HCT116 (cell line): ENCODE measurements around the gene PSMB9. TPM values are rescaled to one million over a fixed set of nuclear protein-coding genes. Genes with fewer than 3 reads are reported as not detected.

Source experiments
- ATAC-seq: fragments of 200-7000 bp; cut with Tn5 transposase; 2 replicates; pipeline ENCODE4 v1.9.1; 2020; ENCODE audit warnings: mild to moderate bottlenecking, moderate library complexity
- BruUV-seq: library from RNA; stranded (reverse); fragments of 400-500 nt; replicated peaks from 2 replicates; lab custom pipeline; 2021; lab: Mats Ljungman, UMichigan
- CTCF ChIA-PET: fragments of 300-600 bp; sonication (Branson Sonifier 250); formaldehyde crosslinking; loops from one replicate; lab custom pipeline; 2021; ENCODE audit warnings: antibody characterized with exemption; lab: Charles Lee
- POLR2A ChIA-PET: fragments of 300-600, 350-600 bp; sonication (Branson Sonifier 250); formaldehyde crosslinking; loops from one replicate; lab custom pipeline; 2021; ENCODE audit warnings: antibody characterized with exemption; lab: Charles Lee
- RAD21 ChIA-PET, 2 experiments: fragments of 300-600 bp; sonication (Branson Sonifier 250); formaldehyde crosslinking; loops; one replicate each; lab custom pipeline; 2023; ENCODE audit warnings: low total read pairs in 2 of 2; ENCODE audit not compliant: uncharacterized antibody in 2 of 2, unreplicated experiment in 2 of 2, low non-redundant PET in 1 of 2; lab: Charles Lee
- DNase-seq: peaks from one replicate; pipeline ENCODE4 v3.0.0-alpha.2; 2010; ENCODE audit warnings: low read depth, low spot score
- H2AFZ ChIP-seq: fragments of 200-600 bp; shearing (Covaris generic), sonication (generic); 2 replicates; pipeline ENCODE4 v1.6.1; 2017; ENCODE audit warnings: low read depth, mixed run types, mixed read lengths, antibody characterized with exemption, low read length; ENCODE audit not compliant: poor library complexity, severe bottlenecking
- H3K27ac ChIP-seq: 2 replicates; pipeline ENCODE4 v1.5.1; 2012; ENCODE audit warnings: low read depth, low read length
- H3K27me3 ChIP-seq: fragments of 200-600 bp; sonication (generic); 2 replicates; pipeline ENCODE4 v1.6.1; 2016; ENCODE audit warnings: mixed run types, low read length, mixed read lengths; ENCODE audit not compliant: insufficient read depth
- H3K36me3 ChIP-seq, 2 experiments: fragments of 200-500 bp in 1 of 2; fragments of 200-600 bp in 1 of 2; sonication (Bioruptor generic) in 1 of 2; sonication (generic) in 1 of 2; 2 replicates each; pipeline versions ENCODE4 v1.5.1 to v1.6.1; 2014 to 2016; ENCODE audit warnings: low read length in 2 of 2, inconsistent platforms in 1 of 2, mixed read lengths in 1 of 2, mixed run types in 1 of 2; ENCODE audit not compliant: insufficient read depth in 2 of 2, control insufficient read depth in 1 of 2
- H3K4me1 ChIP-seq, 2 experiments: fragments of 200-600 bp in 1 of 2; sonication (generic) in 1 of 2; 2 replicates each; pipeline versions ENCODE4 v1.5.1 to v1.6.1; 2012 to 2017; ENCODE audit warnings: low read length in 2 of 2, inconsistent platforms in 1 of 2, mild to moderate bottlenecking in 1 of 2, mixed read lengths in 1 of 2, mixed run types in 1 of 2, moderate library complexity in 1 of 2; ENCODE audit not compliant: insufficient read depth in 2 of 2, control insufficient read depth in 1 of 2
- H3K4me2 ChIP-seq: fragments of 200-600 bp; sonication (generic); 2 replicates; pipeline ENCODE4 v1.6.1; 2017; ENCODE audit warnings: mixed run types, low read length, mixed read lengths
- H3K4me3 ChIP-seq, 2 experiments: fragments of 200-600 bp in 1 of 2; sonication (generic) in 1 of 2; replicated peaks in 1 of 2; 2 replicates each; pipeline ENCODE4 v1.5.1; 2011 to 2016; ENCODE audit warnings: low read length in 2 of 2, control low read depth in 1 of 2, low read depth in 1 of 2, mild to moderate bottlenecking in 1 of 2, mixed read lengths in 1 of 2, mixed run types in 1 of 2
- H3K79me2 ChIP-seq: fragments of 200-600 bp; sonication (generic); 2 replicates; pipeline ENCODE4 v1.6.1; 2017; ENCODE audit warnings: mild to moderate bottlenecking, mixed run types, low read length, moderate library complexity, mixed read lengths; ENCODE audit not compliant: insufficient read depth
- H3K9ac ChIP-seq: fragments of 200-600 bp; sonication (generic); 2 replicates; pipeline ENCODE4 v1.6.1; 2016; ENCODE audit warnings: low read length, mixed read lengths
- H3K9me2 ChIP-seq: fragments of 200-600 bp; sonication (generic), shearing (Covaris generic); 2 replicates; pipeline ENCODE4 v1.6.1; 2017; ENCODE audit warnings: mixed run types, mild to moderate bottlenecking, moderate library complexity; ENCODE audit not compliant: insufficient read depth
- H3K9me3 ChIP-seq, 2 experiments: fragments of 200-500 bp in 1 of 2; fragments of 200-600 bp in 1 of 2; sonication (Bioruptor generic) in 1 of 2; sonication (generic) in 1 of 2; 2 replicates each; pipeline ENCODE4 v1.6.1; 2014 to 2017; ENCODE audit warnings: low read length in 2 of 2, mixed read lengths in 2 of 2, inconsistent platforms in 1 of 2, low read depth in 1 of 2, mild to moderate bottlenecking in 1 of 2, mixed run types in 1 of 2, moderate library complexity in 1 of 2; ENCODE audit not compliant: control insufficient read depth in 1 of 2, insufficient read depth in 1 of 2
- H4K20me1 ChIP-seq: fragments of 200-600 bp; sonication (generic), shearing (Covaris generic); 2 replicates; pipeline ENCODE4 v1.6.1; 2017; ENCODE audit warnings: mixed run types, mild to moderate bottlenecking, moderate library complexity; ENCODE audit not compliant: insufficient read depth
- CEBPB ChIP-seq: IDR thresholded peaks from 2 replicates; pipeline ENCODE4 v1.6.1; 2012; ENCODE audit warnings: low read depth
- ELF1 ChIP-seq: IDR thresholded peaks from 2 replicates; pipeline ENCODE4 v1.6.1; 2012; ENCODE audit warnings: low read depth, borderline replicate concordance
- POLR2A ChIP-seq: IDR thresholded peaks from 2 replicates; pipeline ENCODE4 v1.7.0; 2011; ENCODE audit warnings: borderline replicate concordance; ENCODE audit not compliant: insufficient read depth, insufficient read length; ENCODE audit errors: extremely low read depth
- POLR2AphosphoS5 ChIP-seq: IDR thresholded peaks from 2 replicates; pipeline ENCODE4 v1.6.1; 2011; ENCODE audit warnings: mild to moderate bottlenecking, low read depth, low read length, moderate library complexity
- RAD21 ChIP-seq: IDR thresholded peaks from 2 replicates; pipeline ENCODE4 v1.6.1; 2012; ENCODE audit warnings: low read depth, mild to moderate bottlenecking
- SIN3A ChIP-seq: IDR thresholded peaks from 2 replicates; pipeline ENCODE4 v1.6.1; 2012; ENCODE audit warnings: low read depth
- SP1 ChIP-seq: IDR thresholded peaks from 2 replicates; pipeline ENCODE4 v1.6.1; 2012; ENCODE audit warnings: low read depth
- YY1 ChIP-seq: IDR thresholded peaks from 2 replicates; pipeline ENCODE4 v1.6.1; 2011; ENCODE audit warnings: low read length, low read depth, moderate library complexity, mild to moderate bottlenecking; ENCODE audit not compliant: insufficient replicate concordance; ENCODE audit errors: extremely low read depth
- ZFX ChIP-seq: fragments of 450-650 bp; IDR thresholded peaks from 2 replicates; pipeline ENCODE4 v1.6.1; 2017
- intact Hi-C: fragments of 100-400 bp; cut with micrococcal nuclease; formaldehyde crosslinking; loops from 2 replicates; pipeline ENCODE4 v1.10.0; 2022
- total RNA-seq: library from RNA; stranded (reverse); gene quantifications from one replicate; pipeline ENCODE4 v1.2.1, GENCODE V29; 2021; ENCODE audit not compliant: unreplicated experiment
- TF ChIP-seq, protein P1 (sequence below): IDR thresholded peaks from 2 replicates; pipeline ENCODE4 v1.6.1; 2012

Gene PSMB9
- total RNA-seq, 1 experiment from 2014 or later = 8.1 TPM

DNA sequence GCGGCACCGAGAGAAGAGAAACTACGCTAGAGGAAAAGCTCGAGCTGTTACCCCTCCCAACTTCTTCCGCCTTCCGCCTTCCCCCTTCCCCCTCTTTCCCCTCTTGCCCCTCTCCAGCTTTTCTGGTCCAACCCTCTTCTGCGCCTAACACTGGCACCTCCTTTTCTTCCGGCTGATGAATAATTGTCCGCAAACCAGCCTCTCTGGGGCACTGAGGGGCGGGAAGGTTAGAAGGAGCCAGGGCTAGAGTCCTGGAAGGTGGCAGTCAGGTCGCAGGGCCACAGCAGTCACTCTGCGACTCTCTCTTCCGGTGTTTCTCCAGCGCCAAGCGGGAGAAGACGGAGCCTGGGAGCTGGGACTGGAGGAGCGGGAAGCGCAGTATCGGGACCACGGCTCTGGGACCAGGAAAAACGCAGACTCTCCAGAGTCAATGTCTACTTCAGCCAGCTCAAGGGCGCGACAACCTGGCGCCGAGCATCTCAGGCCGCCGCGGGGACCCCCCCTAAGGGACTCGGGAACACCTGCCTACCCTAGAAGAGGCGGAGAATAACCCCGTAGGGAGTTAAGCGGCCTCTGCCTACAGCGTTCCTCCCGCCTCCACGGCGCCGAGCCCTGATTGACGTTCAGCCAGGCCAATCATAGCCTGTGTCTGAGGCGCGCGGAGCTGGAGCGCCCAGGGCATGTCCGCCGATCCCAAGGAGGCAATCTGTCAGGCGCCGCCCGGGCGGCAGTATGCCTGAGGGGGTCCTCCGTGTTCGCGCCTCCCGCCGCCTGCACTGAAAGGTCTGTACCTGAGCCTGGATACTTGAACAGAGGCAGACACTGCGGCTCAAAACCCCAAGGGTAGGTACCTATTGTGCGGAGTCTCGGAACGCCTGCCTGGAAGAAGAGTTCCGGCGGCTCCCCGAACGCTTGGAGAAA is 40.4 kb downstream of the PSMB9 start:
- Histone ChIP-seq H2AFZ (peak overlapping the region; percentile 19), H3K27ac (peak overlapping the region; percentile 72), H3K4me1 (peaks cover 4 to 16% of the 10 kb centered on the region in 2 experiments; a peak in 3 of 4 replicates), H3K9me2 (no peaks in the 10 kb centered on the region), H3K36me3 (no peaks in the 10 kb centered on the region), H3K9me3 (no peaks in the 10 kb centered on the region), H3K27me3 (no peaks in the 10 kb centered on the region), H3K4me3 (peak overlapping the region; percentile 71 to 72), H3K4me2 (peak overlapping the region; percentile 96), H4K20me1 (no peaks in the 10 kb centered on the region), H3K9ac (peak overlapping the region; percentile 67), H3K79me2 (no peaks in the 10 kb centered on the region)
- CTCF ChIA-PET = interaction anchor here (0.8 to 3.0 kb wide), 8 partner anchors 9 to 92 kb away, joined by 3 to 18 read pairs (median 5); partner anchors contain the start of genes HLA-DMA and TAP2
- TF ChIP-seq ZFX (peak; percentile 36; the same call in 1 of the 2 replicates), SP1 (peak; percentile 89), CEBPB (no peak), POLR2AphosphoS5 (peak; percentile 92), YY1 (peak; percentile 60), ELF1 (peak; percentile 24; the same call in 1 of the 2 replicates), RAD21 (no peak), SIN3A (peak; percentile 54; the same call in 1 of the 2 replicates), POLR2A (no peak)
- TF ChIP-seq, protein P1, sequence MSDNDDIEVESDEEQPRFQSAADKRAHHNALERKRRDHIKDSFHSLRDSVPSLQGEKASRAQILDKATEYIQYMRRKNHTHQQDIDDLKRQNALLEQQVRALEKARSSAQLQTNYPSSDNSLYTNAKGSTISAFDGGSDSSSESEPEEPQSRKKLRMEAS = peak; percentile 60
- intact Hi-C loops = no loop called here
- ATAC-seq (peak; percentile 100), DNase-seq (peak; percentile 85)
- RAD21 ChIA-PET = interaction anchor here in 1 of 2 experiments (0.7 to 1.2 kb wide), 2 partner anchors 77 to 90 kb away, joined by 3 to 4 read pairs; no protein-coding TSS in a partner anchor
- POLR2A ChIA-PET = interaction anchor here (0.5 to 2.3 kb wide), 6 partner anchors 10 to 439 kb away, joined by 3 to 30 read pairs (median 4); no protein-coding TSS in a partner anchor
- TSS peak; percentile 67 for BruUV-seq
